GM12878 (cell line): ENCODE results near the gene SSU72. TPM values are rescaled to one million over a fixed set of nuclear protein-coding genes. Genes with fewer than 3 reads are reported as not detected.

Source experiments
- ATAC-seq: fragments of 200-7000 bp; cut with Tn5 transposase; 3 replicates; pipeline ENCODE4 v1.9.1; 2020; ENCODE audit warnings: mild to moderate bottlenecking, moderate library complexity
- BruUV-seq: library from RNA; stranded (reverse); fragments of 400-500 nt; replicated peaks from 2 replicates; lab custom pipeline; 2021; lab: Mats Ljungman, UMichigan
- CTCF ChIA-PET: fragments of 300-600 bp; sonication (Branson Sonifier 250); formaldehyde crosslinking; extraction: SDS; loops from one replicate; lab custom pipeline; 2021; ENCODE audit warnings: inconsistent platforms; lab: Yijun Ruan, JAX
- POLR2A ChIA-PET: fragments of 350-600 bp; formaldehyde crosslinking; extraction: SDS; loops from one replicate; lab custom pipeline; 2021; ENCODE audit warnings: inconsistent platforms; lab: Charles Lee
- RAD21 ChIA-PET: fragments of 300-600 bp; sonication (Branson Sonifier 250); formaldehyde crosslinking; loops from one replicate; lab custom pipeline; 2023; ENCODE audit warnings: antibody characterized with exemption; ENCODE audit not compliant: unreplicated experiment; lab: Charles Lee
- SMC1A ChIA-PET: fragments of 300-600 bp; sonication (Branson Sonifier 250); formaldehyde crosslinking; loops from one replicate; lab custom pipeline; 2023; ENCODE audit not compliant: unreplicated experiment, uncharacterized antibody; lab: Charles Lee
- DNase-seq: peaks from one replicate; pipeline ENCODE4 v3.0.0-alpha.2; 2011; ENCODE audit warnings: low read depth, low spot score
- FAIRE-seq: peaks from 3 replicates; lab custom pipeline; 2011; peaks lifted over from hg19 to GRCh38; lab: Jason Lieb, UNC
- H2AFZ ChIP-seq: 2 replicates; pipeline ENCODE4 v1.6.0; 2011; ENCODE audit warnings: low read depth, low read length, control low read depth; ENCODE audit not compliant: control insufficient read depth
- H3K27ac ChIP-seq: 2 replicates; pipeline ENCODE4 v1.5.1; 2011; ENCODE audit warnings: control low read depth; ENCODE audit not compliant: control insufficient read depth, insufficient read depth
- H3K27me3 ChIP-seq, 2 experiments: replicated peaks in 1 of 2; 2 replicates each; pipeline versions ENCODE4 v1.6.0 to v1.6.1; 2011; ENCODE audit warnings: low read length in 1 of 2; ENCODE audit not compliant: control insufficient read depth in 2 of 2, insufficient read depth in 2 of 2
- H3K36me3 ChIP-seq, 2 experiments: 2 replicates each; pipeline ENCODE4 v1.5.1; 2011; ENCODE audit warnings: low read length in 1 of 2; ENCODE audit not compliant: control insufficient read depth in 2 of 2, insufficient read depth in 2 of 2
- H3K4me1 ChIP-seq: 2 replicates; pipeline ENCODE4 v1.6.1; 2011; ENCODE audit warnings: mild to moderate bottlenecking, low read length, moderate library complexity, mixed read lengths; ENCODE audit not compliant: control insufficient read depth, insufficient read depth
- H3K4me2 ChIP-seq: 2 replicates; pipeline ENCODE4 v1.6.0; 2011; ENCODE audit warnings: control low read depth; ENCODE audit not compliant: control insufficient read depth, insufficient read depth
- H3K4me3 ChIP-seq: fragments of 200-600 bp; sonication (generic); 2 replicates; pipeline ENCODE4 v1.5.1; 2016
- H3K79me2 ChIP-seq: 2 replicates; pipeline ENCODE4 v1.6.0; 2011; ENCODE audit warnings: low read length; ENCODE audit not compliant: control insufficient read depth, insufficient read depth
- H3K9ac ChIP-seq: 2 replicates; pipeline ENCODE4 v1.8.0; 2011; ENCODE audit warnings: low read length, control low read depth, mixed read lengths; ENCODE audit not compliant: control insufficient read depth, insufficient read depth
- H3K9me3 ChIP-seq: replicated peaks from 3 replicates; pipeline ENCODE4 v1.5.1; 2011; ENCODE audit warnings: mild to moderate bottlenecking, low read length; ENCODE audit not compliant: control insufficient read depth, insufficient read depth
- H4K20me1 ChIP-seq: 2 replicates; pipeline ENCODE4 v1.6.0; 2011; ENCODE audit not compliant: control insufficient read depth, insufficient read depth
- ATF7 ChIP-seq: fragments of 450-650 bp; IDR thresholded peaks from 2 replicates; pipeline ENCODE4 v1.6.1; 2016; ENCODE audit warnings: low read depth, mild to moderate bottlenecking
- CEBPB ChIP-seq, 2 experiments: fragments of 150-350 bp in 1 of 2; IDR thresholded peaks; 2 replicates each; pipeline ENCODE4 v1.6.1; 2012 to 2014; ENCODE audit warnings: low read depth in 2 of 2, low read length in 2 of 2, borderline replicate concordance in 1 of 2, inconsistent platforms in 1 of 2
- MYB ChIP-seq: fragments of 150-350 bp; IDR thresholded peaks from 2 replicates; pipeline ENCODE4 v1.6.1; 2014; ENCODE audit warnings: mild to moderate bottlenecking, low read depth, low read length, borderline replicate concordance
- POU2F2 ChIP-seq: IDR thresholded peaks from 3 replicates; pipeline ENCODE4 v1.6.1; 2011; ENCODE audit warnings: low read depth, mild to moderate bottlenecking, low read length, borderline replicate concordance
- RELA ChIP-seq: fragments of 450-650 bp; IDR thresholded peaks from 2 replicates; pipeline ENCODE4 v1.8.0; 2014; ENCODE audit warnings: borderline replicate concordance; ENCODE audit not compliant: partially characterized antibody
- STAT1 ChIP-seq: fragments of 450-650 bp; conservative IDR thresholded peaks from 2 replicates; pipeline ENCODE4 v1.6.1; 2014; ENCODE audit warnings: antibody characterized with exemption, mild to moderate bottlenecking
- TCF7 ChIP-seq: IDR thresholded peaks from 2 replicates; pipeline ENCODE4 v1.6.1; 2014; ENCODE audit warnings: antibody characterized with exemption, borderline replicate concordance
- WGBS: methylation state at CpG from one replicate; pipeline ENCODE4 v1.1.6; 2016; ENCODE audit warnings: low lambda C conversion rate; ENCODE audit not compliant: insufficient replicate concordance, insufficient coverage; ENCODE audit errors: missing lambda C conversion rate; 5-methylcytosine and 5-hydroxymethylcytosine counted together
- in situ Hi-C: fragments of 300-500 bp; cut with MboI; formaldehyde crosslinking; loops from 9 replicates; pipeline ENCODE4 v1.14.3; 2018; ENCODE audit warnings: mixed read lengths
- intact Hi-C: fragments of 100-400 bp; cut with micrococcal nuclease; formaldehyde crosslinking; loops from one replicate; pipeline ENCODE4 v1.14.2; 2022; ENCODE audit not compliant: unreplicated experiment
- polyA plus RNA-seq, 11 experiments: library from polyadenylated mRNA; depleted of rRNA in 4 of 11; unstranded in 6 of 11; stranded (reverse) in 5 of 11; fragments of >200 nt; fragmentation: Nextera tagmentation in 4 of 11; fragmentation: Illumina TruSeq in 1 of 11; extraction: Ambion mirVana in 4 of 11; extraction: Trizol in 1 of 11; gene quantifications; 1 replicate in 1 of 11; 2 replicates in 10 of 11; pipeline versions ENCODE4 v1.2.1 to v1.2.3, GENCODE V29; 2011 to 2016; ENCODE audit warnings: inconsistent platforms in 2 of 11, missing spikeins in 2 of 11, low read depth in 1 of 11
- total RNA-seq, 4 experiments: library from RNA; depleted of rRNA in 3 of 4; stranded (reverse); fragments of >200 nt in 3 of 4; fragmentation: Illumina TruSeq in 1 of 4; extraction: Trizol in 1 of 4; gene quantifications; 2 replicates each; pipeline versions ENCODE4 v1.2.1 to v1.2.3, GENCODE V29; 2013 to 2021
- TF ChIP-seq, protein P1 (sequence below): IDR thresholded peaks from 2 replicates; pipeline ENCODE4 v1.6.1; 2011; ENCODE audit warnings: borderline replicate concordance, low read depth, mild to moderate bottlenecking, moderate library complexity, low read length; ENCODE audit not compliant: insufficient read depth, poor library complexity, severe bottlenecking
- TF ChIP-seq, protein P2 (sequence below): fragments of 450-650 bp; IDR thresholded peaks from 2 replicates; pipeline ENCODE4 v1.6.1; 2017; ENCODE audit warnings: low read depth, mild to moderate bottlenecking, moderate library complexity
- TF ChIP-seq, protein P3 (sequence below): fragments of 450-650 bp; IDR thresholded peaks from 2 replicates; pipeline ENCODE4 v1.6.1; 2017; ENCODE audit warnings: mild to moderate bottlenecking, moderate library complexity

Gene SSU72
- total and polyA plus RNA-seq, 10 of the 15 experiments (the other 5 are each of a cell fraction or from before 2014, with no cell fraction given), result 28.6 to 172 (median 67.7) TPM

DNA sequence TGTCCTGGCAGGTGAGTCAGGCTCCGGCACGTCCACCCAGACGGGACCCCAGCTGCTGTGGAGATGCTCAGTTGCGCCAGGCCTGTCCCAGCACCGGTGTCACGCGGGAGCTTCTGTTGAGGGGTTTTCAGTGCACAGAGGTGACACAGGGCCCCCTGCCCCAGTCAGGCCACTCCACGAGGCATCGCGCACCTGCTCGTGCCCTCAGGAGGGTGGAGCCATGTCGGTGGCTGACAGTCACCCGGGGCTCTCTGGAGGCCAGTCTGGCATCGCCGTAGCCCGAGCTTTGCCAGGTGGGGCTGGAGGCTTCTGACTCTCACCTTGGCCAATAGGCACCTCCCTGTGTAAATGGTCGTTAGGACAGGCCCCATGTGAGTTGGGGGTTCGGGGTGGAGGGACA lies 45.3 kb downstream of the SSU72 start (continued):
- TF ChIP-seq POU2F2 (no peak), MYB (no peak)
- TF ChIP-seq, all 136 proteins: peak for 0

DNA sequence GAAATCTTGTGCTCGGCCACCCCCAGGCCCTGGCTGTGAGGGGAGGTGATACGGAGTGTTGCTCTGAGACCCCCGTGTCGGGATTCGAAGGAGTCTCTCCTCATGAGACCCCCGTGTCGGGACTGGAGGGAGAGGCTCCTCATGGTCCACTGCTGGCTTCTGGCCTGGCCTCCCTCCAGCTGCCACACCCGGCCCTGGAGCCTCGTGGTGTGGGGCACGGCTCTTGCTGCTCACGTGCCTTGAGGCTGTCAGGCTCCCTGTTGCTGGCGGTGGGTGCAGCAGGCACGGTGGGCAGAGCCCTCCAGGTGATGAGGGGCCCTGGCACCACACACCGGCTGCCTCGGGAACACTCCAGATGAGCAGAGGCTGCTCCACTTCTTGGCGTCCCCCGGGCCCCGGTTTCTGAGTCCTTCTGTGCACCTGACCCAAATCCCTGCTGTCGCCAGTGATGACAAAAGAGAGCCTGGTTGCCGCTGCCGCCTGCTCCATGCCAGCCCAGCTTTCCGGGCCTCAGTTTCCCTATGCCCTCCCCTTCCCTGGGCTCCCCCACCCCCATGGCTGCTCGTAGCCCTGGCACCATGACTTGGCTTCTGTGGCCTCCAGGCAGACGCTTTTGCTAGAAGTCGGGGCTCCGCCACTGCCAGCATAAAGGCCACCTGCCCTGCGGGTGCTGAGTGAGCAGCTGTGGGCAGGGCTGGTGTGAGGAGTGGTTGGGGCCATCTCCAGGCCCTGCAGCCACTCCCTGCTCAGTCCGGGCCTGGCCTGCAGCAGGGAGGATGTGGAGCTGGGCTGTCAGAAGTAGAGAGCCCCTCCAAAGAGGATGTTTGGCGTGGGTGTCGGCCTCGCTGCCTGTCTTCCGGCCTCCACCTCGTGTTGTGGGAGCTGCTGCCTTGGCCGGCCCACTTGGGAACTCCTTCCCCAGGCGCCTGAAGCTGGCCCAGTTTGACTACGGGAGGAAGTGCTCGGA lies 46.1 kb downstream of the SSU72 start:
- no peaks in the 10 kb centered on the region for H3K79me2 ChIP-seq
- CTCF ChIA-PET, result no interaction called here
- no peaks in the 10 kb centered on the region for H3K27me3 ChIP-seq
- no peak overlapping the region for H3K4me2 ChIP-seq
- no peak overlapping the region for H3K4me3 ChIP-seq
- RAD21 ChIA-PET, result no interaction called here
- POLR2A ChIA-PET, result interaction anchor here (0.7 kb wide), 1 partner anchor 264 kb away, joined by 8 read pairs; no protein-coding TSS in a partner anchor
- H3K4me1 ChIP-seq, result no peaks in the 10 kb centered on the region
- no peak overlapping the region for H3K9ac ChIP-seq
- DNase-seq (no peak), ATAC-seq (no peak), FAIRE-seq (no peak)
- no peaks in the 10 kb centered on the region for H4K20me1 ChIP-seq
- no peak overlapping the region for H2AFZ ChIP-seq
- 94% methylated on average over 34 of the region's 37 CpGs for WGBS
- intact Hi-C loops (no loop called here), in situ Hi-C loops (no loop called here)
- no peaks in the 10 kb centered on the region; the same call in 1 of the 3 replicates for H3K9me3 ChIP-seq
- H3K27ac ChIP-seq, result no peak overlapping the region
- SMC1A ChIA-PET, result no interaction called here
- peaks cover 11 to 17% of the 10 kb centered on the region in 2 experiments for H3K36me3 ChIP-seq
- BruUV-seq, result no TSS peak
- TF ChIP-seq ATF7 (no peak), TCF7 (no peak), CEBPB (IDR thresholded peaks at IDR 0.05; ENCODE audit: borderline replicate concordance in 1 of 2, low read depth in 2 of 2, low read length in 2 of 2) (no peak), RELA (no peak), STAT1 (no peak)
- TF ChIP-seq, protein P1, sequence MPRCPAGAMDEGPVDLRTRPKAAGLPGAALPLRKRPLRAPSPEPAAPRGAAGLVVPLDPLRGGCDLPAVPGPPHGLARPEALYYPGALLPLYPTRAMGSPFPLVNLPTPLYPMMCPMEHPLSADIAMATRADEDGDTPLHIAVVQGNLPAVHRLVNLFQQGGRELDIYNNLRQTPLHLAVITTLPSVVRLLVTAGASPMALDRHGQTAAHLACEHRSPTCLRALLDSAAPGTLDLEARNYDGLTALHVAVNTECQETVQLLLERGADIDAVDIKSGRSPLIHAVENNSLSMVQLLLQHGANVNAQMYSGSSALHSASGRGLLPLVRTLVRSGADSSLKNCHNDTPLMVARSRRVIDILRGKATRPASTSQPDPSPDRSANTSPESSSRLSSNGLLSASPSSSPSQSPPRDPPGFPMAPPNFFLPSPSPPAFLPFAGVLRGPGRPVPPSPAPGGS, result no peak
- TF ChIP-seq, protein P2, sequence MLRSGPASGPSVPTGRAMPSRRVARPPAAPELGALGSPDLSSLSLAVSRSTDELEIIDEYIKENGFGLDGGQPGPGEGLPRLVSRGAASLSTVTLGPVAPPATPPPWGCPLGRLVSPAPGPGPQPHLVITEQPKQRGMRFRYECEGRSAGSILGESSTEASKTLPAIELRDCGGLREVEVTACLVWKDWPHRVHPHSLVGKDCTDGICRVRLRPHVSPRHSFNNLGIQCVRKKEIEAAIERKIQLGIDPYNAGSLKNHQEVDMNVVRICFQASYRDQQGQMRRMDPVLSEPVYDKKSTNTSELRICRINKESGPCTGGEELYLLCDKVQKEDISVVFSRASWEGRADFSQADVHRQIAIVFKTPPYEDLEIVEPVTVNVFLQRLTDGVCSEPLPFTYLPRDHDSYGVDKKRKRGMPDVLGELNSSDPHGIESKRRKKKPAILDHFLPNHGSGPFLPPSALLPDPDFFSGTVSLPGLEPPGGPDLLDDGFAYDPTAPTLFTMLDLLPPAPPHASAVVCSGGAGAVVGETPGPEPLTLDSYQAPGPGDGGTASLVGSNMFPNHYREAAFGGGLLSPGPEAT, result no peak
- TF ChIP-seq, protein P3, sequence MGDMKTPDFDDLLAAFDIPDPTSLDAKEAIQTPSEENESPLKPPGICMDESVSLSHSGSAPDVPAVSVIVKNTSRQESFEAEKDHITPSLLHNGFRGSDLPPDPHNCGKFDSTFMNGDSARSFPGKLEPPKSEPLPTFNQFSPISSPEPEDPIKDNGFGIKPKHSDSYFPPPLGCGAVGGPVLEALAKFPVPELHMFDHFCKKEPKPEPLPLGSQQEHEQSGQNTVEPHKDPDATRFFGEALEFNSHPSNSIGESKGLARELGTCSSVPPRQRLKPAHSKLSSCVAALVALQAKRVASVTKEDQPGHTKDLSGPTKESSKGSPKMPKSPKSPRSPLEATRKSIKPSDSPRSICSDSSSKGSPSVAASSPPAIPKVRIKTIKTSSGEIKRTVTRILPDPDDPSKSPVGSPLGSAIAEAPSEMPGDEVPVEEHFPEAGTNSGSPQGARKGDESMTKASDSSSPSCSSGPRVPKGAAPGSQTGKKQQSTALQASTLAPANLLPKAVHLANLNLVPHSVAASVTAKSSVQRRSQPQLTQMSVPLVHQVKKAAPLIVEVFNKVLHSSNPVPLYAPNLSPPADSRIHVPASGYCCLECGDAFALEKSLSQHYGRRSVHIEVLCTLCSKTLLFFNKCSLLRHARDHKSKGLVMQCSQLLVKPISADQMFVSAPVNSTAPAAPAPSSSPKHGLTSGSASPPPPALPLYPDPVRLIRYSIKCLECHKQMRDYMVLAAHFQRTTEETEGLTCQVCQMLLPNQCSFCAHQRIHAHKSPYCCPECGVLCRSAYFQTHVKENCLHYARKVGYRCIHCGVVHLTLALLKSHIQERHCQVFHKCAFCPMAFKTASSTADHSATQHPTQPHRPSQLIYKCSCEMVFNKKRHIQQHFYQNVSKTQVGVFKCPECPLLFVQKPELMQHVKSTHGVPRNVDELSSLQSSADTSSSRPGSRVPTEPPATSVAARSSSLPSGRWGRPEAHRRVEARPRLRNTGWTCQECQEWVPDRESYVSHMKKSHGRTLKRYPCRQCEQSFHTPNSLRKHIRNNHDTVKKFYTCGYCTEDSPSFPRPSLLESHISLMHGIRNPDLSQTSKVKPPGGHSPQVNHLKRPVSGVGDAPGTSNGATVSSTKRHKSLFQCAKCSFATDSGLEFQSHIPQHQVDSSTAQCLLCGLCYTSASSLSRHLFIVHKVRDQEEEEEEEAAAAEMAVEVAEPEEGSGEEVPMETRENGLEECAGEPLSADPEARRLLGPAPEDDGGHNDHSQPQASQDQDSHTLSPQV, result no peak
